ENCODE measurements around the gene RBBP7.
A peak's percentile ranks its signal among the peaks of the same experiment; 100 is the strongest.

The RBBP7 gene

DNA sequence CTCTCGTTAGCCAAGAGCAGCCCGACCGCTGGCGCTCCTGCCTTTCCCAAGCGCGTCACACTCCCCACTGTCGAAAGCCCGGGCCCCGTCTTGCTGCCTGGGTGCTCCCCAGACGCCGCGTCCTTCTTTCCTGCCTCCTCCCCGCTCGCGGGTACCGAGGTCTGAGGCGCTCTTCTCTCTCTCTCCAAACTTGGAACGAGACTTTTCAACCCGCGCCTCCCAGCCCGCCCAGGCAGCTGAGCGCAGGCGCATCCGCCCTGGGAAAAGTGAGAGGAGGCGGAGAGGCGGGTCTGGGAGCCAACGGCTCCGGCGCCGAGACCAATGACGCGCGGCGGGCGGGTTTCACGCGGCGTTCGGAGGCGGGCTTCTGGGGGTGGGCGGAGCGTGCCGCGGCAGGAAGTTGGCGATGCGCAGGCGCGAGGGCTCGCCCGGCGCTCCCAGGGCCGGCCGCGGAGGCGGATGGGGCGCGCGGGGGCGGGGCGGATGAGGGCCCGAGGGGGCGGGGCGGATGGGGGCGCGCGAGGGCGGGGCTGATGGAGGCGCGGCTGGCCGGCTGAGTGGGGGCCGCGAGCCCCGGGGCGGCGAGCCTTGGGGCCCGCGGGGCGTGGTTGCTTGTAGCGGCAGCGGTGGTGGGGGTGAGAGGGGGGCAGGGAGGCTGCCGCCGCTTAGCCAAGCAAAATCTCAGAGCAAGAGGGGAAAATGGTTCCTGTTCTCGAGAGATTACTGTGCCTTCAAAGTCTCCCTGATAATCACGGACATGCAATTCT is at the start of gene RBBP7:
RBBP7 (minus strand) TSS at position 268 of the 767 bp plus-strand sequence. CDS start 309 bp downstream, outside the sequence.
- peak; percentile 78 to 81 for DNase-seq (ENCODE audit: low read depth in 2 of 2)

DNA sequence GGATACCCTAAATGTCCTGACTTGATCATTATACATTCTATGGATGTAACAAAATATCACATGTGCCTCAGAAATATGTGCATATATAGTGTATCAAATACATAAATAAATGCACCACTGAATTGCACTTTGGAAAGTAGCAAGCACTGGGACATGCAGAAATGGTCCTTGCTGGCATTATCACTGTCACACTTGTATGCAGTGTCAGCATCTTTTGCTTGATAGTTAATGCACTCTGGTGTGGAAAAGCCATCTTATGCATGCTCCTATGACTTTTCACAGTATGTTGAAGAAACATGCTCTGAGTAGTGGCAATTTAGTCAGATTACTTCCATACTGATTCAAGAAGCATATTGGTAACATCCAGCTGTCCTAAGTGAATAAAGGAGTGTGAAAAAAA is 48.8 kb upstream of the RBBP7 start:
- no peak for DNase-seq (ENCODE audit: low read depth in 2 of 2)

- DNase-seq (ENCODE audit: low read depth in 2 of 2), result no peak
Observed at GRCh38 chrX:16917120-16917519, 47.0 kb upstream of the RBBP7 start.

DNA sequence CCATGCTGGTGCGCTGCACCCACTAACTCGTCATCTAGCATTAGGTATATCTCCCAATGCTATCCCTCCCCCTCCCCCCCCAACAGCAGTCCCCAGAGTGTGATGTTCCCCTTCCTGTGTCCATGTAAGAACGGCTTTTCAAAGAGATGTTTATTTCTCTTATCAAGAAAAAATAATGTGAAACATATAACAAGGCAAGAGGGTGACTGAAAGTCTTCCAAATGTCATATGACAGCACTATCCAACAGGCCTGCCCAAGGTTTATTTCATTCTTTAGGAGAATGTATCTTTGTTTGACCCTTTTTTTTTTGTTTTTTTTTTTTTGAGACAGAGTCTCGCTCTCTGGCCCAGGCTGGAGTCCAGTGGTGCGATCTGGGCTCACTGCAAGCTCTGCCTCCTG is 46.4 kb upstream of the RBBP7 start:
- DNase-seq (ENCODE audit: low read depth in 2 of 2), result no peak

GRCh38 chrX:16914058-16914457 is 43.9 kb upstream of the RBBP7 start:
- no peak for DNase-seq (ENCODE audit: low read depth in 2 of 2)

- DNase-seq (ENCODE audit: low read depth in 2 of 2), result no peak
Observed at GRCh38 chrX:16910376-16910775, 40.2 kb upstream of the RBBP7 start.

DNA sequence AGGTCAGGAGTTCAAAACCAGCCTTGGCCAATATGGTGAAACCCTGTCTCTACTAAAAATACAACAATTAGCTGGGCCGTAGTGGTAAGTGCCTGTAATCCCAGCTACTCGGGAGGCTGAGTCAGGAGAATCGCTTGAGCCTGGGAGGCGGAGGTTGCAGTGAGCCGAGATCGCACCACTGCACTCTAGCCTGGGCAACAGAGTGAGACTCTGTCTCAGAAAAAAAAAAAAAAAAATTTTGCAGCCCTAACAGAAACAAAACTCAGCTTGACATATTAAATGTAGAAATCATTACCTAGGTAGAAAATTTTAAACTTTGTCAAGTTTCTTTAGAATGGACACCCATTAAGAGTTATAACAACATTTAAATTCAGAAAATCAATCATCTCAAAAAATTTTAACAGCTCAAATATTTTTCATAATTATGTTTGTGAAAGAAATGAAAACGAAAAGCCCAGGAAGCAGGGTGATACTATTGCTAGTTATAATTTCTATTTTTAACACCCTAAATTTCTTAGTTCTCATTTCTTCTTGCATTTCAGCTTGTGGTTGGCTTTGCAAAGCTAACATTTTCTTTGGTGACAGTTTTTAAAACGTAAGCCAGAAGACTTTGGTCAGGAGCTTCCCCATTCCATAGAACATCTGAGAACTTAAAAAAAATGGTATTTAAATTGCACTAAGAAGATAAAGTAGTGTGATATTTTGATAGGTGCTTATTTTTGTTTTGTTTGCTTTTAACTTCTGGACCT is 33.3 kb upstream of the RBBP7 start:
- no peak for DNase-seq (ENCODE audit: low read depth in 2 of 2)

DNA sequence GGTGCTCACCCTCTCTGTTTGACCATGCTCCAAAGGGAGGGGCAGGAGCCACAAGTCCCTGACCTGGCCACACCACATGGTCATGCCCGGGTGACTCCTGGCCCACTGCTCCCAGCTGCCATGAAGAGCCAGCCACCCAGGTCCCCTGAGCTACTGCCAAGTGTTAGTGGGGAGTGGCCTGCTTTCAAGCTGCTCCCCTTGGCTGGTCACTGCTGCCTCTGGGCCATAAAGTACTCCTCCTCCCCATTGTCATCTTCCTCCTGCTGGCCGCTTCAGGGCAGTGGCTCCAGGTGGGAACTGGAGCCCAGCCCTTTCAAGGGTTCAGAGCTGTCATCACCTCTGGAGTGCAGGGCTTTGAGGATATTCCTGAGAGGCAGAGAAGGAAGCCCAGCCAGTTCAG is 27.3 kb upstream of the RBBP7 start:
- DNase-seq (ENCODE audit: low read depth in 2 of 2), result no peak

DNA sequence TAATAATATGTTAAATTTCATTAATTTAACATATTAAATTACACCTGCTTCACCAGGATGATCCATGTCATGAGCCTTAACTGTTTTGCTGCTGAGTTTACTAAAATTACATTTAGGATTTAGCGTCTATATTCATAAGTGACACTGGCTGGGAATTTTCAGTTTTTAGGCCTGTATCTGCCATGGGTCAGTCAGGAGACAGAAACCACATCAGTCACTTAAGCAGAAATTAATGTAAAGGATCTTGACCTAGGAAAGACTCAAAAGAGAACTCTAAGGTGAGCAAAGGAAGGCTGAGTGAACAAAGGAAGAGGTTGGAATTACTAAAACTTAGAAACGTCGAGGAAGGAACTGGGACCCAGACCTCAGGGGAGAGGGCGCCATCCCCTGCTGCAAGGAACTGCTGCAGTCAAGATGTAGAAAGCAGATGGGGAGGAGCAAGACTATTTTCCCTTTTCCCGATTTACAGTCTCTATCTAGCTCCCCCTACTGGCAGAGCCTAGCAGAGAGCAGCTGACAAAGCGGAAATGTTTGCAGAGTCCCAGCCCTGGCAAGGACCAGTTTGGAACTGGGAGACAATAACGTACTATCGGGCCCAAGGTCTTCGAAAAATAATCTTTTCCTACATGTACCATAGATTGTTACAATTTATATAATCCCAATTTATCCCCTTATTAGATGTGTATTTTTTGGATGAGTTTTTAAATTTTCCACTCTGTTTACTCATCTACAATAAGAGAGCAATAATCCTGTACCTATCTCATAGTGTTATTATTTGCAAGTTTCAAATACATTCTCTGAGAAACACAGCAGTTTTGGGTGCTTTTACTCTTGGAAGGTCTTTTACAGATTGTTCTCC is 22.6 kb upstream of the RBBP7 start:
- DNase-seq (ENCODE audit: low read depth in 2 of 2), result peak in 1 of 2 experiments; percentile 31

DNA sequence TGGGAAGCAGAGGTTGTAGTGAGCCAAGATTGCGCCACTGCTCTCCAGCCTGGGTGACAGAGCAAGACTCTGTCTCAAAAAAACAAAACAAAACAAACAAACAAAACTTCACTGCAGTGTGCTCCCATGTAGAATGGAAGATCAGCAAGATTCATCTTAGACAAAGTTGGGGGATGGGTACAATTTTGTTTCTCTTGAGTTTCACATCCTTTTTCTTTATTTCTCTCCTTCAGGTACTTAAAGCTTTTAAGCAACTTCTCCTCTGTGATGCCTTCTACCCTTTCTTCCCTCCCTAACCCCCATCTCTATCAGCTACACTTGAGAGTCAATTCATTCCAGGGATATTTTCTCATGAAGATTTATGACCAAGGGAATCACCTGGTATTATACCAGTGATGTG is 15.5 kb upstream of the RBBP7 start:
- no peak for DNase-seq (ENCODE audit: low read depth in 2 of 2)

DNA sequence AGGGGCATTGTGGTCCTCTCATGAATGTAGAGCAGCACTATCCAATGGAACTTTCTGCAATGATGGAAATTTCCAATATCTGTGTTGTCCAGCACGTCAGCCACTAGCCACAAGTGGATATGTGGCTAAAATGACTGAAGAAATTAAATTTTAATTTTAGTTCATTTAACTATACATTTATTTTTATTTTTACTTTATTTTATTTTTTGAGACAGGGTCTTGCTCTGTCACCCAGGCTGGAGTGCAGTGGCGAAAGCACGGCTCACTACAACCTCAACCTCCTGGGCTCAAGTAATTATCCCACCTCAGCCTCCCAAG is 13.3 kb upstream of the RBBP7 start:
- DNase-seq (ENCODE audit: low read depth in 2 of 2), result no peak

DNA sequence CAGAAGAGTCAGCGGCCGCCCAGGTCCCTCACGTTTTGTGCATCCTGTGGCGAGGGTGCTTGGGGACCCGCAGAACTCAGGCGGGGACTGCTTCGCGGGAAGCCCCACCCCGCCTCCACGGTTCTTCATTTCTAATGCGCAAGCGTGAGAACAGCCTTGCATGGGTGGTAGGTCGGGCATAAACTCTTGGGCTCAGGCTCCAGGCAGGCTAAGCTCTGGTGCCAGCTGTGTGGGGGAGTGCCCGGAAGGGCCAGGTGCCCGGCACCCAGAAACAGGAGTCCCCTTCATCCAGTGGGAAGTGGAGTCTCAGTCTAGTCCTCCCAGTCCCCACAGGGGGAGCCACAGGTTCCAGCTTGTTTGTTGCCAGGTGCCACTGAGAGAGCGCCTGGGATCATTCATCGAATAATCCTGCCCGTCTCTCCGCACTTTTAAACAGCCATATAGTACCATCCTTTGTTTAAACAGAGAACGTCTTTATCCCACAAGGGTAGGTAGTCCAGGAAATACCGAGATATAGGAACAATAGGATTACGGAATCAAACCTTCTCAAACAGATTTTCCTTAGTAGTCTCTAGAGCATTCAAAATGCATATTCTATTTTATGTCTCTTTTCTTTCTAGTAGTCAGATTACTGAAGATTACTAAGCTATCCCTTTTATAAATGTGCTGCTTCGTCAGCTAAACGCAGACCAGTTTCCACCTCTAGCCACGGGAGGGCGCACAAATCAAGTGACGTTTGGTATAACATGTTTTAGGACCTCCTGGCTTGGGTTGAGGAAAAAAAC is 12.7 kb upstream of the RBBP7 start:
- peak in 1 of 2 experiments; percentile 19 for DNase-seq (ENCODE audit: low read depth in 2 of 2)

DNA sequence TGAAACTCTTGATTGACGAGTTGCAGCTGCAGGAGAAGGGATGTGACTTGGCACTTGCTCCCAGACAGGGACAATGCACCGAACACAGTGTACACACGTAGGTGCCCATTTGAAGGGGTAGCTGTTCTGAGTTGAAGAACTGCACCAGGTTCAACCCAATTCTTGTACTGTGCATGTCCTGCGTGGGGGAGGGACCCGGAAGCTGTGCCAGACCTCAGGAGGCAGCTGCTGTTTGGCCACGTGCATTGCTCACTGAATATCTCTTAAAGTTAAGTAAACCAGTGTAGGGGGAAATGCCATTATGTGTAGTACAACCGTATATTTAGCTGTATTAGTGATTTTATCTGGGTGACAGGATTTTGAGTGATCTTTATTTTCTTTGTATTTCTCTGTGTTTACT is 12.0 kb upstream of the RBBP7 start:
- DNase-seq (ENCODE audit: low read depth in 2 of 2), result no peak

GRCh38 chrX:16876696-16877095 is 6.5 kb upstream of the RBBP7 start:
- DNase-seq (ENCODE audit: low read depth in 2 of 2), result no peak

DNA sequence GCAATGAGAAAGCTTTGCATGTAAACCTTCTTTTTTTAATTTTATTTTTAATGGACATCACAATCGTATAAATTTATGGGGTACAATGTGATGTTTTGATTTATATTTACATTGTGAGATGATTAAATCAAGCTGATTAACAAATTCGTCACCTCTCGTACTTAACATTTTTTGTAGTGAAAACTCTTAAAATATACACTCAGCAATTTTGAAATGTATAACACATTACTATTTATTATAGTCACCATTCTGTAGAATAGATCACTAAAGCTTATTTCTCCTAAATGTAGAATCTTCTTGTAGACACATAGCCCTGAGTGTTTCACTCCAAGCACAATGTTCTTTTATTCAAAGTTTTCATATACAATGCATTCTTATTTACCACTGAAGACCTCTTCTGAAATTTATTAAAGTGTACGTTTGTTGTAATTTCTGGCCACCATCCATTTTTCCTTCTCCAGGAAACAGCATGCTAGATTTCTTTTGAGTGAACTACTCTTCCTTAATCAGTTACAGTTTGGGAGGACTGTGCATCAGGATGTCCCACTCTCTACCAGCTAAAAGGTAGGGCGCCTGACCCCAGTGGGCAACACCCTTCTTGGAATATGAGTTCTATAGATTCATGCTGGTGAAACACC is 4.4 kb upstream of the RBBP7 start:
- no peak for DNase-seq (ENCODE audit: low read depth in 2 of 2)

DNA sequence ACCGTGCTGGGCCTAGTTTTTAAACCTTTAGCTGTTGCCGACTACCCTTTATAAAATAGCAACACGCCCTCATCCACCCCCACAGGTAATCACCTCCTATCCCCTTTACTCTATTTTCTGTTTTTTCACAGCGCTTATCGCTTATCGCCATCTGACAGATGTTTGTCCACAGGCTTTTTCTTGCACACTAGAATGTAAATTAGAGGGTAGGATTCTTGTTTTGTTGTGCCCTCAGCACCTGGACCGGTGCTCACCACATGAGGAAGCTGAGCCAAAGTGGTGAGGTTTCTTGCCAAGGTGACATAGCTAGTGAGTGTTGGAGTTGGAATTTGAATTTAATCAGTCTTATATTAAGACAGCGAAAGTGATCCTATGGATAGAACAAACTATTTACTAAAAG is 2.9 kb upstream of the RBBP7 start:
- no peak for DNase-seq (ENCODE audit: low read depth in 2 of 2)

DNA sequence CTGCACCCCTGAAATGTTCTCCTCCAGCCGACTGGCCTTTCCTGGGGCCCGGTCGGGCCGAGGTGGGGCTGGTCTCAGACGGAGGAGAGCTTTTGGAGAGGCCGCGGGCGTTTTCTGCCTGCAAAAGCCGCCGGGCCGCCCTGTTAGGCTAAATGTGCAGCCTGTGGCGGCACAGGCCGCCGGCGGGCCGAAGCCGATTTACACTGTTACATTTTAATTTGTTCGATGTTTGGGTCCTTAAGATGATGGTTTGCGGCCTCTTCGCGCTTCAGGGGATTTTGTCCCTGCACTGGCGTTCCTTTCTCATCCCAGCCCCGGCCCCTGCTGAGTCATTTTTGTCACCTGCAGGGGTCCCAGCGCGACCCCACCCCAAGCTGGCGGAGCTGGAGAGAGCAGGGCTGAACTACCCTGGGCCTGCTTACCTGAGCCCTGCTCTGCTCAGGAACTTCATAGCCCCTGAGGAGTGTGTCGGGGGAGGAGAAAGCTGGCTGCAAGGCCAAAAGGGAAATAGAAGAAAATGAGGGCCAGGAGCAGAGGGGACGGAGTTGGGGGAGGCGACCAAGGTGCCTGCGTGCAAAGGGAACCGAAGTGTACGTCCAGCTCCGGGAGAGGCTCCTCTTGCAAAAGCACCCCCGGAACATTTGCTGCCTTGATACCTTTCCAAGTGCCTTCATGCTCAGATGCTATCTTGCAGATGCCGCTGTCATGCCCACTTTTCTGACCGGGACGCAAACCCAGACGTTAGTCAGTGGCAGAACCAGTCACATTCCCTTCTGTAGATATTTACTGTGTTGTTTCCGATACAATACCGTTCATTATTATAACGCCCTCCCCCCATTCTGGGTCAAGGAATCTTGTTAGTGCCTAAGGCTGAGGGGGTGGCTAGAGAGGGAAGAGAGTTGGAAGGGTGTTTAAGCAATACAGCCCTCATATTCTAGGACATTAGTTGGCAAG is 977 bp upstream of the RBBP7 start:
- no peak for DNase-seq (ENCODE audit: low read depth in 2 of 2)

- no peak for DNase-seq (ENCODE audit: low read depth in 2 of 2)
Observed at GRCh38 chrX:16869393-16870094, 618 bp downstream of the RBBP7 start.

DNA sequence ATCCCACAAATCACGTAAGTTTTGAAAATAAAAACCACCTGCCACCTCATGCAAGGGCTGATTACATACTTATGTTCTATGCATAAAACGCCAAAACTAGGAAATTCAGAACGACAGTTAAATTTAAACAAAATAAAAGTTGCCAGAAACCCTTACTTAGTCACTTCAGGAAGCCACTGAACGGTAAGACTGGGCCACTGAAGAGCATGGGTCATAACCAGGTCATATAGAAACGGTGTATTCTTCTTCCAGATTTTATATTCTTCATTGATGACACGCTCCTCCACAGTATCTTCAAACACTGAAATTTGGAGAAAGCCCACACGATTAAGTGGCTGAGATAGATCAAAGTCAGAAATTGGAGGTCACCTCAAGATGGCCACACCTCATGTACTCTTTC is 1.2 kb downstream of the RBBP7 start:
- no peak for DNase-seq (ENCODE audit: low read depth in 2 of 2)

All from fibroblast of skin of left biceps (primary cell).